22Rv1 (cell line): ENCODE data around the gene PCGF1.

Source experiments
- ZFX ChIP-seq: fragments of 450-650 bp; IDR thresholded peaks from 2 replicates; pipeline ENCODE4 v1.6.1; 2017; ENCODE audit warnings: antibody characterized with exemption, borderline replicate concordance
- TF ChIP-seq, protein P1 (sequence below): fragments of 450-650 bp; IDR thresholded peaks from 2 replicates; pipeline ENCODE4 v1.5.1; 2017; ENCODE audit warnings: mild to moderate bottlenecking

DNA sequence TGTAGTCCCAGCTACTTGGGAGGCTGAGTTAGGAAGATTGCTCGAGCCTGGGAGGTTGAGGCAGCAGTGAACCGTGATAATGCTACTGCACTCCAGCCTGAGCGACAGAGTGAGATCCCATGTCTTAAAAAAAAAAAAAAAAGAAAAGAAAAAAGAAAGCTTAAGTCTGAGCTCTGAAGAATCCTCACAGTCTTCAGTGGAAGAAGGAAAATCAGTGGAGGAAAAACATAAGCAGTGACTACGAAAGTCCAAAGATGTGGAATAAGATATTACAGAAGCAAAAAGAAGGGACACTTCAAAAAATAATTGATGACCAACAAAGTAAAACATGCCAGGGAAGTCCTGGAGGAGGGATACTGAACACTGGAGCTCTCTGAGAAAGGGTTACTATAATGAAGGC is 2.8 kb upstream of the PCGF1 start:
- TF ChIP-seq, protein P1, sequence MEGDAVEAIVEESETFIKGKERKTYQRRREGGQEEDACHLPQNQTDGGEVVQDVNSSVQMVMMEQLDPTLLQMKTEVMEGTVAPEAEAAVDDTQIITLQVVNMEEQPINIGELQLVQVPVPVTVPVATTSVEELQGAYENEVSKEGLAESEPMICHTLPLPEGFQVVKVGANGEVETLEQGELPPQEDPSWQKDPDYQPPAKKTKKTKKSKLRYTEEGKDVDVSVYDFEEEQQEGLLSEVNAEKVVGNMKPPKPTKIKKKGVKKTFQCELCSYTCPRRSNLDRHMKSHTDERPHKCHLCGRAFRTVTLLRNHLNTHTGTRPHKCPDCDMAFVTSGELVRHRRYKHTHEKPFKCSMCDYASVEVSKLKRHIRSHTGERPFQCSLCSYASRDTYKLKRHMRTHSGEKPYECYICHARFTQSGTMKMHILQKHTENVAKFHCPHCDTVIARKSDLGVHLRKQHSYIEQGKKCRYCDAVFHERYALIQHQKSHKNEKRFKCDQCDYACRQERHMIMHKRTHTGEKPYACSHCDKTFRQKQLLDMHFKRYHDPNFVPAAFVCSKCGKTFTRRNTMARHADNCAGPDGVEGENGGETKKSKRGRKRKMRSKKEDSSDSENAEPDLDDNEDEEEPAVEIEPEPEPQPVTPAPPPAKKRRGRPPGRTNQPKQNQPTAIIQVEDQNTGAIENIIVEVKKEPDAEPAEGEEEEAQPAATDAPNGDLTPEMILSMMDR: no peak
- no peak for TF ChIP-seq ZFX
